ENCODE data around the gene EYA2. TPM values are rescaled to one million over a fixed set of nuclear protein-coding genes. Genes with fewer than 3 reads are reported as not detected.

Gene EYA2
- total RNA-seq, 1 donor from 2014 or later = not detected

- no peaks in the 10 kb centered on the region for H3K36me3 ChIP-seq (ENCODE audit: control insufficient read depth, insufficient read depth, low read length)
- no peak for TF ChIP-seq CTCF (IDR thresholded peaks at IDR 0.05; ENCODE audit: insufficient read depth, low read length, poor library complexity, severe bottlenecking)
- H3K4me3 ChIP-seq (ENCODE audit: low read depth, low read length) = no peak overlapping the region
- H3K27me3 ChIP-seq (ENCODE audit: control insufficient read depth, insufficient read depth, low read length) = no peaks in the 10 kb centered on the region
- no peak for DNase-seq (ENCODE audit: low read depth)
These were observed 180.6 kb downstream of the EYA2 start for GRCh38 chr20:47075263-47075662.

- H3K36me3 ChIP-seq (ENCODE audit: control insufficient read depth, insufficient read depth, low read length) = no peaks in the 10 kb centered on the region
- no peaks in the 10 kb centered on the region for H3K27me3 ChIP-seq (ENCODE audit: control insufficient read depth, insufficient read depth, low read length)
- no peak for DNase-seq (ENCODE audit: low read depth)
- no peak for TF ChIP-seq CTCF (IDR thresholded peaks at IDR 0.05; ENCODE audit: insufficient read depth, low read length, poor library complexity, severe bottlenecking)
- no peak overlapping the region for H3K4me3 ChIP-seq (ENCODE audit: low read depth, low read length)
These were observed 184.4 kb downstream of the EYA2 start for GRCh38 chr20:47079047-47079446.

GRCh38 chr20:47080365-47080764 lies 185.7 kb downstream of the EYA2 start:
- DNase-seq (ENCODE audit: low read depth) = no peak
- H3K36me3 ChIP-seq (ENCODE audit: control insufficient read depth, insufficient read depth, low read length) = no peaks in the 10 kb centered on the region
- TF ChIP-seq CTCF (IDR thresholded peaks at IDR 0.05; ENCODE audit: insufficient read depth, low read length, poor library complexity, severe bottlenecking) = no peak
- no peak overlapping the region for H3K4me3 ChIP-seq (ENCODE audit: low read depth, low read length)
- H3K27me3 ChIP-seq (ENCODE audit: control insufficient read depth, insufficient read depth, low read length) = no peaks in the 10 kb centered on the region

- H3K36me3 ChIP-seq (ENCODE audit: control insufficient read depth, insufficient read depth, low read length) = no peaks in the 10 kb centered on the region
- H3K27me3 ChIP-seq (ENCODE audit: control insufficient read depth, insufficient read depth, low read length) = no peaks in the 10 kb centered on the region
- DNase-seq (ENCODE audit: low read depth) = no peak
- H3K4me3 ChIP-seq (ENCODE audit: low read depth, low read length) = no peak overlapping the region
- TF ChIP-seq CTCF (IDR thresholded peaks at IDR 0.05; ENCODE audit: insufficient read depth, low read length, poor library complexity, severe bottlenecking) = no peak
These were observed 191.7 kb downstream of the EYA2 start for GRCh38 chr20:47086316-47086715.

- no peaks in the 10 kb centered on the region for H3K36me3 ChIP-seq (ENCODE audit: control insufficient read depth, insufficient read depth, low read length)
- peaks cover 2% of the 10 kb centered on the region for H3K27me3 ChIP-seq (ENCODE audit: control insufficient read depth, insufficient read depth, low read length)
- no peak for DNase-seq (ENCODE audit: low read depth)
- no peak overlapping the region for H3K4me3 ChIP-seq (ENCODE audit: low read depth, low read length)
- TF ChIP-seq CTCF (IDR thresholded peaks at IDR 0.05; ENCODE audit: insufficient read depth, low read length, poor library complexity, severe bottlenecking) = no peak
These were observed 193.7 kb downstream of the EYA2 start for GRCh38 chr20:47088335-47088734.

GRCh38 chr20:47089151-47089550 lies 194.5 kb downstream of the EYA2 start:
- no peaks in the 10 kb centered on the region for H3K36me3 ChIP-seq (ENCODE audit: control insufficient read depth, insufficient read depth, low read length)
- no peak for DNase-seq (ENCODE audit: low read depth)
- no peak for TF ChIP-seq CTCF (IDR thresholded peaks at IDR 0.05; ENCODE audit: insufficient read depth, low read length, poor library complexity, severe bottlenecking)
- no peak overlapping the region for H3K4me3 ChIP-seq (ENCODE audit: low read depth, low read length)
- peaks cover 2% of the 10 kb centered on the region for H3K27me3 ChIP-seq (ENCODE audit: control insufficient read depth, insufficient read depth, low read length)

Data from kidney epithelial cell (primary cell).